ENCODE measurements around the gene CASP12. TPM values are rescaled to one million over a fixed set of nuclear protein-coding genes. Genes with fewer than 3 reads are reported as not detected.

The CASP12 gene
- total and polyA plus RNA-seq, 9 donors, result 2.0 to 12.0 (median 3.3) TPM

- TF ChIP-seq CTCF (IDR thresholded peaks at IDR 0.05), result no peak
- no peak for TF ChIP-seq POLR2A (IDR thresholded peaks at IDR 0.05)
- no peak for TF ChIP-seq EP300 (IDR thresholded peaks at IDR 0.05)
- H3K9me3 ChIP-seq, result no peaks in the 10 kb centered on the region
- intact Hi-C loops (cut with DNase I), result no loop called here
- H3K27ac ChIP-seq, result peak overlapping the region in 1 of 2 donors; percentile 77
- H3K36me3 ChIP-seq, result no peaks in the 10 kb centered on the region
- 1 to 8% (median 3%) methylated on average over 6 of the region's 6 CpGs for WGBS, 3 donors
- H3K27me3 ChIP-seq, result no peaks in the 10 kb centered on the region
- no peak for DNase-seq
- H3K4me1 ChIP-seq (ENCODE audit: insufficient read depth), result peaks cover 1% of the 10 kb centered on the region
- H3K4me3 ChIP-seq, result peak overlapping the region; percentile 33
These were observed 20.0 kb upstream of the CASP12 start for GRCh38 chr11:104918113-104918824.

DNA sequence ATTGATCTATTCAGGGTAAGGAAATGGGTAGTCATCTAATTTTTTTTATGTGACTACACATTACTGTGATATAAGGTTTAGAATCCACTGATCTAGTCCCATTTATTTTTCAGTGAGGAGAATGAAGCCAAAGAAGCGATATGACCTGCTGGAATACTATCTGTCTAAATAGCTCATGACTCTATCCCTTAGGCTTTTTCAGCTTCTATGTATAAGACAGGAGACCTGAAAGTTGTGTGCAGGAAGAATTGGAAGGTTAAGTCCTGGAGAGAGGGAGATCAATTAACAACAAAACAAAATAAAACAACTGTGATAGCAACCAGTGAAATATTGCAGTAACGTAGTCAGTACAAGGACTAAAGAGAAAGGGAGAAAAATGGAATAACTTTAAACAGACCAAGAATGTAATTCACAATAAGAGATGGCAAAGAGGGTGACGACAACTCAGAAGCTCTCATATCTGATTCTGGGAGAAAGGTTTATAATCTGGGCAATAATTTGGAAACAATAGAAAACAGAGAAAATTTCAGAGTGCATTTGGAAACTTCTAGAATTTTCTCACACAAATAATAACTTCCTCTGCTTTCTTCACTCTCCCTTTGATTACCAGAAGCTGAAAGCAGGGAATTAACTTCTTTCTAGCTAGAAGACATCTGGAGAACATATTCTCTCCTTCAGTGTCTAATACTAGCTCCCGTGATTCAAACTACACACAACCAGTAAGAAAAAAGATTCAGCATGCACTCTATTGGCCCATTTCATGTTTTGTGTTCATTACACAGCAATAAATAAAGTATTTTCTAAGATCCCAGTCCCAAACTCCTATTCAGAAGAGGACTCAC is 19.2 kb upstream of the CASP12 start:
- intact Hi-C loops (cut with DNase I), result no loop called here
- Histone ChIP-seq H3K27ac (peak overlapping the region in 1 of 2 donors; percentile 77), H3K4me3 (peak overlapping the region; percentile 33), H3K9me3 (no peaks in the 10 kb centered on the region), H3K36me3 (no peaks in the 10 kb centered on the region), H3K27me3 (no peaks in the 10 kb centered on the region), H3K4me1 (ENCODE audit: insufficient read depth) (peaks cover 1% of the 10 kb centered on the region)
- WGBS, 3 donors, result 6 to 12% (median 7%) methylated on average over 4 of the region's 4 CpGs
- DNase-seq, result no peak
- TF ChIP-seq EP300 (IDR thresholded peaks at IDR 0.05) (no peak), CTCF (IDR thresholded peaks at IDR 0.05) (no peak), POLR2A (IDR thresholded peaks at IDR 0.05) (no peak)

DNA sequence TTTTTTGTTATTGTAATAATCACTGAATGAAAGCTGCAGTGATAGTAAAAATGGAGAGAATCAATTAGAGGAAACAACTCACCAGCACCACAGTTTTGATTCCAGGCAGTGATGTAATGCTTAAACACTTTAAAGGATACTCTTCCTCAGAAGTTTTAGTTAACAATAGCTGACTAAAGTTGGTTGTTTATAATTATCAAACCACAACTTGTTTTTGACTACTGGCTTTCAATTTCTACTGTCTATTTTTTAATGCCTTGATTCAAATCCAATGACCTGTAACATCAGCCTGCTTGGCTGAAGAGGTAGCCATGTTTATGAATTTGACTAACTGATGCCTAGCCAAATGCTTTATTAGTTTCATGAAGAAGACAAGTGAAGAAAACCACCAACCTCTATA is 18.2 kb upstream of the CASP12 start:
- intact Hi-C loops (cut with DNase I), result no loop called here
- H3K4me3 ChIP-seq, result no peak overlapping the region
- peak overlapping the region in 1 of 2 donors; percentile 77 for H3K27ac ChIP-seq
- no peaks in the 10 kb centered on the region for H3K9me3 ChIP-seq
- TF ChIP-seq POLR2A (IDR thresholded peaks at IDR 0.05) (no peak), EP300 (IDR thresholded peaks at IDR 0.05) (no peak), CTCF (IDR thresholded peaks at IDR 0.05) (no peak)
- H3K36me3 ChIP-seq, result no peaks in the 10 kb centered on the region
- no peaks in the 10 kb centered on the region for H3K27me3 ChIP-seq
- no peak for DNase-seq
- H3K4me1 ChIP-seq (ENCODE audit: insufficient read depth), result peaks cover 1% of the 10 kb centered on the region

DNA sequence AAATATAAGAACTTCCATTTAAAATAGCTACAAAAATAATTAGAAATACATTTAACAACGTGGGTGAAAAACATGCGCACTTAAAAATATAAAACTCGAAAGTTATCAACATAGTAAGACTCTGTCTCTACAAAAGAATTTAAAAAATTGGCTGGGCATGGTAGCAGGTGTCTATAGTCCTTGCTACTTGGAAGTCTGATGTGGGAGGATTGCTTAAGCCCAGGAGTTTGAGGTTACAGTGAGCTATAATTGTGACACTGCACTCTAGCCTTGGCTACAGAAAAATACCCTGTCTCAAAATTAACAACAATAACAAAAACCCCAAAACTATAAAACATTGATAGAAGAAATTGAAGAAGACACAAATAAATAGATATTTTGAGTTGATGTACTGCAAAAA is 13.8 kb upstream of the CASP12 start:
- TF ChIP-seq EP300 (IDR thresholded peaks at IDR 0.05) (no peak), POLR2A (IDR thresholded peaks at IDR 0.05) (no peak), CTCF (IDR thresholded peaks at IDR 0.05) (no peak)
- WGBS, 3 donors, result 84 to 90% (median 86%) methylated on average over 3 of the region's 3 CpGs
- intact Hi-C loops (cut with DNase I), result no loop called here
- no peaks in the 10 kb centered on the region for H3K27me3 ChIP-seq
- H3K9me3 ChIP-seq, result no peaks in the 10 kb centered on the region
- no peak for DNase-seq
- no peak overlapping the region for H3K4me3 ChIP-seq
- H3K36me3 ChIP-seq, result no peaks in the 10 kb centered on the region
- H3K4me1 ChIP-seq (ENCODE audit: insufficient read depth), result no peaks in the 10 kb centered on the region
- H3K27ac ChIP-seq, result no peak overlapping the region

All from ovary (tissue), 9 donors.